ENCODE measurements around the gene PER1.

PER1 gene

DNA sequence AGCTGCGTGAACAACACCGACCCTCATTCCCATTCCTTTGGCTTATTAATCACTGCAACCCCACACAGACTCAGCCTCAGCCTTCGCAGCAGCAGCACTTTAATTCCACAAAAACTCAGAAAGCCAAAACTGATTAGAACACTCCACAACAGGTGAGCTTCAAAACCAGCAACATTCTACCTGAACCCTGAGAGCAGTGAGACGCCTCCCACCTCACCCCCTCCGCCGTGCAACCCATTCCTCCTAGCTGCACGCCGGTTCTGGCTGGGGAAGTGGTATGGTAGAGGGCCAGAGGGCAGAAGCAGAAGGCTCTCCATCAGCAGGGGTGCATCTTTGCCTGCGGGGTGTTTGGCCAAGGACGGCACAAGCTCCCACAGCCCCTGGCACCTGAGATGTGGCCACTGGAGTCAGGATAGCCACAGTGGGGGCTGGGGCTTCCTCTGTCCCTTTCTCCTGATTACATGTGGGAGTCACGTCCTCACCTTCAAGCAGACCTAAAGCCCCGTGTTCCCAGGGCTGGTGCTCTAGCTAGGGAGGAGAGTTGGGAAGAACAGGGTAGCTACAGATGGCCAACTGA lies 36.1 kb upstream of the PER1 start:
- Histone ChIP-seq H3K9me3 (no peaks in the 10 kb centered on the region), H3K36me3 (no peaks in the 10 kb centered on the region), H3K4me3 (peak overlapping the region; percentile 89 to 93), H3K27ac (peak overlapping the region; percentile 97 to 98), H3K4me1 (peaks cover 0 to 40% (median 35%) of the 10 kb centered on the region in 4 donors), H3K27me3 (no peaks in the 10 kb centered on the region)
- TF ChIP-seq, protein P1, sequence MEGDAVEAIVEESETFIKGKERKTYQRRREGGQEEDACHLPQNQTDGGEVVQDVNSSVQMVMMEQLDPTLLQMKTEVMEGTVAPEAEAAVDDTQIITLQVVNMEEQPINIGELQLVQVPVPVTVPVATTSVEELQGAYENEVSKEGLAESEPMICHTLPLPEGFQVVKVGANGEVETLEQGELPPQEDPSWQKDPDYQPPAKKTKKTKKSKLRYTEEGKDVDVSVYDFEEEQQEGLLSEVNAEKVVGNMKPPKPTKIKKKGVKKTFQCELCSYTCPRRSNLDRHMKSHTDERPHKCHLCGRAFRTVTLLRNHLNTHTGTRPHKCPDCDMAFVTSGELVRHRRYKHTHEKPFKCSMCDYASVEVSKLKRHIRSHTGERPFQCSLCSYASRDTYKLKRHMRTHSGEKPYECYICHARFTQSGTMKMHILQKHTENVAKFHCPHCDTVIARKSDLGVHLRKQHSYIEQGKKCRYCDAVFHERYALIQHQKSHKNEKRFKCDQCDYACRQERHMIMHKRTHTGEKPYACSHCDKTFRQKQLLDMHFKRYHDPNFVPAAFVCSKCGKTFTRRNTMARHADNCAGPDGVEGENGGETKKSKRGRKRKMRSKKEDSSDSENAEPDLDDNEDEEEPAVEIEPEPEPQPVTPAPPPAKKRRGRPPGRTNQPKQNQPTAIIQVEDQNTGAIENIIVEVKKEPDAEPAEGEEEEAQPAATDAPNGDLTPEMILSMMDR (IDR thresholded peaks at IDR 0.05), result no peak
- intact Hi-C loops (cut with DNase I; ENCODE audit: low total_unique reads), result no loop called here
- peak in 1 of 2 donors; percentile 70 for DNase-seq

DNA sequence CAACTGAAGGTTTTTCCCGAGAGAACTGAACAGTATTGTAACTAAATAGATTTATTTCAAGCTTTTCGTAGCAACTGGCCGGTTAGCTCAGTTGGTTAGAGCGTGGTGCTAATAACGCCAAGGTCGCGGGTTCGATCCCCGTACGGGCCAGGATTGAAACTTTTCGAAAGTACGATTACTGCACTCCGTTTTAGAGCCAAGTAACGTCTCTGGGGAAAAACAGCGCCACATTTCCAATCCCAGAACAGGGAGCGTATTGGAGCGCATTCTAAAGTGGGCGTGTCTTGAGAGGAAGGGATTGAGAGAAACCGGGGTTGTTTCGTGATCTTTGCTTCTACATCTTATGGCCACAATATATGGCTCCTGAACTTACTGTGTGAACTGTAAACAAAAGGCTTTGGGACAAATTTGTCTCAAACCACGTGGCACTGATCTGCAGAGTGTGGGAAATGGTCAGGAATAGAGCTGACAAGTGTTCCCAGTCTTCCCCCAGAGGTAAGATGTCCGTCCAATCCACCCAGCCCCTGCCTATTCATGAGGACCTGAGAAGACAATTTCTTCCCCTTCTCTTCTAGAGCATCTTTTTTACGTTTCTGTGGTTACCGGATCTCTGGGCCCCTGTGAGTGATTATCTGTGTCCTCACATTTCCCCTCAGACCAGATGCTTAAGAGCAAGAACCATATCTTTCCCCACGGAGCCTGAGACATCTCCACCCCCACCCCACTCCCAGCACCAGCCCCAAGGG lies 35.5 kb upstream of the PER1 start:
- peak overlapping the region; percentile 89 to 93 for H3K4me3 ChIP-seq
- H3K27ac ChIP-seq, result peak overlapping the region; percentile 97 to 98
- H3K9me3 ChIP-seq, result no peaks in the 10 kb centered on the region
- TF ChIP-seq, protein P1 (IDR thresholded peaks at IDR 0.05), result no peak
- no peaks in the 10 kb centered on the region for H3K36me3 ChIP-seq
- peaks cover 0 to 37% (median 32%) of the 10 kb centered on the region in 4 donors for H3K4me1 ChIP-seq
- intact Hi-C loops (cut with DNase I; ENCODE audit: low total_unique reads), result no loop called here
- DNase-seq, result peak; percentile 93 to 96
- H3K27me3 ChIP-seq, result no peaks in the 10 kb centered on the region

DNA sequence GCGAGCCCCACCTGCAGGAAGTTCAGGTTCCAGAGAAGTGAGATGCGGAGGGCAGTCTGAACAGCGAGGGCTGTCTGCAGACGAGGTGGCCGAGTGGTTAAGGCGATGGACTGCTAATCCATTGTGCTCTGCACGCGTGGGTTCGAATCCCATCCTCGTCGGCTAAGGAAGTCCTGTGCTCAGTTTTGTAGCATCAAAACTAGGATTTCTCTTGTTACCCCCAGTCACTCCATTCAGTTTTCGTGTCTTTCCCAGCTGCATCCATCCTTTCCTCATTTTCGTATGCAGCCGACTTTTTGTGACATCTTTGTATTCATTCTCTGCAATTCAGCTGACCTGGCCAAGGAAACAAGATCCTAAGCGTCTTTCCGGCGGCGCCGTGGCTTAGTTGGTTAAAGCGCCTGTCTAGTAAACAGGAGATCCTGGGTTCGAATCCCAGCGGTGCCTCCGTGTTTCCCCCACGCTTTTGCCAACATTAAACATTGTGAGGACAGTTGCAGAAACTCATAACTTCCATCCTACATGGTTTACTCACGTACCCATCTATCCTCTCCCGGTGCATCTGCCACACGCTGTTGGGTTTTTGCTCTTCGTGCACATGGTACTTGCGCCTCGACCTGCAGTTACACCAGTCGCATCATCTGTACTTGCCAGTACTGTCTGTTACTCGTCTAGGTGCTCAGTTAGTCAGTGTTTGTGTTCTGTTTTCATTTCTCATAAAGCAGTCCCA lies 34.7 kb upstream of the PER1 start:
- Histone ChIP-seq H3K4me3 (peak overlapping the region; percentile 89 to 93), H3K27ac (peak overlapping the region; percentile 97 to 98), H3K27me3 (no peaks in the 10 kb centered on the region), H3K36me3 (no peaks in the 10 kb centered on the region), H3K4me1 (peaks cover 0 to 33% (median 28%) of the 10 kb centered on the region in 4 donors), H3K9me3 (no peaks in the 10 kb centered on the region)
- TF ChIP-seq, protein P1 (IDR thresholded peaks at IDR 0.05), result peak in 1 of 2 experiments; percentile 27
- DNase-seq, result peak; percentile 96 to 97
- intact Hi-C loops (cut with DNase I; ENCODE audit: low total_unique reads), result loop anchor here (1.0 kb wide), 1 partner anchor 35 kb away; no protein-coding TSS in a partner anchor

DNA sequence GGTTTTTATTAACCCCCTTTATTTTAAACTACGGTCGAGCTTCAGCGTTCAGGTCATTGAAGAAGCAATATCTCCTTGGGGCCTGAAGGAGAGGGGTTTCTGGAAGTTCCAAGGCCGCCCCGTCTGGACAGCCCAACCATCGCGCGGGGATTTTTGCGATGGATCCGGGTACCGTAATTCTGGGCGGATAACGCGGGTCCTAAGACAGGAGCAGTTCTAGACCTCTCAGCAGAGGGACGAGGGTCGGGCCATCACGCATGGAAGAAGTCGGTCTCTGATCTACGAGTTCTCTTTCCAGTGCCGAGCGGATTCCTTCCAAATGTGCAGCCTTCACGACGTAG lies 34.2 kb upstream of the PER1 start:
- intact Hi-C loops (cut with DNase I; ENCODE audit: low total_unique reads), result loop anchor here (1.0 kb wide), 1 partner anchor 36 kb away; no protein-coding TSS in a partner anchor

More for the DNA sequence above, 34.2 kb upstream of the PER1 start:
- no peaks in the 10 kb centered on the region for H3K36me3 ChIP-seq
- TF ChIP-seq, protein P1 (IDR thresholded peaks at IDR 0.05), result no peak
- DNase-seq, result no peak
- no peaks in the 10 kb centered on the region for H3K27me3 ChIP-seq
- peaks cover 0 to 28% (median 25%) of the 10 kb centered on the region in 4 donors for H3K4me1 ChIP-seq
- peak overlapping the region; percentile 97 to 98 for H3K27ac ChIP-seq
- peak overlapping the region; percentile 89 to 93 for H3K4me3 ChIP-seq
- no peaks in the 10 kb centered on the region for H3K9me3 ChIP-seq
